ENCODE data around the gene COL4A1.

DNA sequence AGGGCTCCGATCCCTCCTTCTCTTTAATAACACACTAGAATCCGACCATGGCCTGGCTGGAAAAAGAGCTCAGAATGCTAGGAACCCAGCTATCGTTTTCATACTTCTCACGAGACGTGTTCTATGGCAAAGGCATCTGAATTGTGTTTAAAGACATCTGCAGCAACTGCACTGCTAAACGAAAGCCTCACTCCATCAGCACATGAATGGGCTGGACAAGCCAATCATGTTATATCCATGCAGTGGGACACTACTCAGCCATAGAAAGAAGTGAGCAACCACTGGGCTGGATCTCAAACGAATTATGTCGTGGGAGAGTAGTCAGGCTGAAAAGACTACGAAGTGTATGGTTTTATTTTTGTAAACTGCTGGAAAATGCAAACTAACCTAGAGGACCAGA, 136.1 kb downstream of the COL4A1 start:
- TF ChIP-seq POLR2A (IDR thresholded peaks at IDR 0.05; ENCODE audit: low read length), result no peak
- no peak for TF ChIP-seq GATA1 (IDR thresholded peaks at IDR 0.05; ENCODE audit: low read depth, low read length)
